ENCODE measurements around the gene SAPCD1.
"Not testable (repeated sequence)": the region's sequence is repeated elsewhere in the genome, so short reads cannot be mapped to it uniquely, and the experiment has no call there.

The SAPCD1 gene

GRCh38 chr6:31799781-31800180, 37.3 kb downstream of the SAPCD1 start:
- no peak for DNase-seq (ENCODE audit: low read depth in 2 of 2)

- DNase-seq (ENCODE audit: low read depth in 2 of 2) = not testable (repeated sequence)
These were observed 38.8 kb downstream of the SAPCD1 start for GRCh38 chr6:31801031-31801927.

- no peak for DNase-seq (ENCODE audit: low read depth in 2 of 2)
These were observed 43.5 kb downstream of the SAPCD1 start for GRCh38 chr6:31805939-31806469.

- peak; percentile 94 to 98 for DNase-seq (ENCODE audit: low read depth in 2 of 2)
These were observed 44.2 kb downstream of the SAPCD1 start, which contains the start of gene LSM2 for GRCh38 chr6:31806470-31807272. Gene LSM2, minus strand, starts transcription at chr6:31806966. Its CDS starts 209 bp downstream, at chr6:31806757.

- DNase-seq (ENCODE audit: low read depth in 2 of 2) = not testable (repeated sequence)
These were observed 46.1 kb downstream of the SAPCD1 start for GRCh38 chr6:31808599-31808998.

GRCh38 chr6:31811645-31812044, 49.2 kb downstream of the SAPCD1 start:
- no peak for DNase-seq (ENCODE audit: low read depth in 2 of 2)

- no peak for DNase-seq (ENCODE audit: low read depth in 2 of 2)
These were observed 51.0 kb downstream of the SAPCD1 start for GRCh38 chr6:31813465-31813849.
